CD14-positive monocyte (primary cell): ENCODE data around the gene SLC25A51. TPM values are rescaled to one million over a fixed set of nuclear protein-coding genes. Genes with fewer than 3 reads are reported as not detected.

Experiments used
- DNase-seq, 3 donors: peaks; one replicate each; pipeline ENCODE4 v3.0.0-alpha.2; 2011 to 2022
- H2AFZ ChIP-seq: 2 replicates; pipeline ENCODE4 v1.6.0; 2012; ENCODE audit warnings: mild to moderate bottlenecking, low read depth, low read length, inconsistent platforms; ENCODE audit not compliant: insufficient read depth, poor library complexity, severe bottlenecking
- H3K27ac ChIP-seq, 2 donors: 1 replicate in 1 of 2; 2 replicates in 1 of 2; pipeline ENCODE4 v1.5.1; 2012 to 2013; ENCODE audit warnings: low read length in 2 of 2, control low read depth in 1 of 2, inconsistent platforms in 1 of 2, low read depth in 1 of 2, mild to moderate bottlenecking in 1 of 2
- H3K27me3 ChIP-seq, 2 donors: one replicate each; pipeline versions ENCODE4 v1.6.0 to v1.6.1; 2011 to 2013; ENCODE audit warnings: low read length in 2 of 2; ENCODE audit not compliant: control insufficient read depth in 2 of 2, insufficient read depth in 2 of 2
- H3K36me3 ChIP-seq, 2 donors: replicated peaks in 1 of 2; 1 replicate in 1 of 2; 2 replicates in 1 of 2; pipeline versions ENCODE4 v1.5.1 to v1.6.1; 2012 to 2013; ENCODE audit warnings: low read length in 2 of 2, control low read depth in 1 of 2, inconsistent platforms in 1 of 2, mild to moderate bottlenecking in 1 of 2; ENCODE audit not compliant: insufficient read depth in 2 of 2, control insufficient read depth in 1 of 2
- H3K4me1 ChIP-seq, 2 donors: 1 replicate in 1 of 2; 2 replicates in 1 of 2; pipeline versions ENCODE4 v1.5.1 to v1.6.1; 2012 to 2013; ENCODE audit warnings: low read length in 2 of 2, control low read depth in 1 of 2, inconsistent platforms in 1 of 2, mild to moderate bottlenecking in 1 of 2, moderate library complexity in 1 of 2; ENCODE audit not compliant: insufficient read depth in 2 of 2, control insufficient read depth in 1 of 2
- H3K4me2 ChIP-seq: replicated peaks from 2 replicates; pipeline ENCODE3; 2012; ENCODE audit warnings: low read length, moderate library complexity, mild to moderate bottlenecking; ENCODE audit not compliant: poor library complexity, severe bottlenecking; ENCODE audit errors: extremely low read depth
- H3K4me3 ChIP-seq, 3 experiments: fragments of 200-600 bp in 1 of 3; sonication (generic) in 1 of 3; replicated peaks in 1 of 3; 1 replicate in 2 of 3; 2 replicates in 1 of 3; pipeline ENCODE4 v1.5.1; 2011 to 2013; ENCODE audit warnings: low read length in 3 of 3, mild to moderate bottlenecking in 3 of 3, control low read depth in 2 of 3, low read depth in 2 of 3, inconsistent platforms in 1 of 3, moderate library complexity in 1 of 3
- H3K79me2 ChIP-seq: 2 replicates; pipeline ENCODE4 v1.6.0; 2012; ENCODE audit warnings: mild to moderate bottlenecking, control low read depth, inconsistent platforms, low read length, moderate library complexity; ENCODE audit not compliant: insufficient read depth
- H3K9ac ChIP-seq: 2 replicates; pipeline ENCODE4 v1.6.0; 2017; ENCODE audit warnings: low read length, mild to moderate bottlenecking; ENCODE audit not compliant: insufficient read depth, poor library complexity, severe bottlenecking
- H3K9me3 ChIP-seq, 2 donors: replicated peaks in 1 of 2; 1 replicate in 1 of 2; 2 replicates in 1 of 2; pipeline versions ENCODE4 v1.5.1 to v1.6.1; 2012 to 2013; ENCODE audit warnings: low read length in 2 of 2, control low read depth in 1 of 2; ENCODE audit not compliant: control insufficient read depth in 1 of 2, insufficient read depth in 1 of 2
- H4K20me1 ChIP-seq: 2 replicates; pipeline ENCODE4 v1.6.0; 2012; ENCODE audit warnings: mild to moderate bottlenecking, low read length, control low read depth, moderate library complexity; ENCODE audit not compliant: insufficient read depth
- H3K27ac Mint-ChIP-seq, 7 donors: one replicate each; pipeline ENCODE4 v1.8.0; 2020; ENCODE audit warnings: mild to moderate bottlenecking in 7 of 7, mixed read lengths in 7 of 7, moderate library complexity in 6 of 7, inconsistent platforms in 2 of 7
- H3K27me3 Mint-ChIP-seq, 3 donors: one replicate each; pipeline ENCODE4 v1.8.0; 2021 to 2022; ENCODE audit warnings: low read depth in 3 of 3, mild to moderate bottlenecking in 3 of 3, mixed read lengths in 3 of 3, moderate library complexity in 3 of 3, inconsistent platforms in 1 of 3
- H3K36me3 Mint-ChIP-seq, 2 donors: one replicate each; pipeline ENCODE4 v1.8.0; 2020; ENCODE audit warnings: mixed read lengths in 2 of 2, inconsistent platforms in 1 of 2, mild to moderate bottlenecking in 1 of 2
- H3K4me1 Mint-ChIP-seq: one replicate; pipeline ENCODE4 v1.8.0; 2020; ENCODE audit warnings: mild to moderate bottlenecking, mixed read lengths
- H3K4me3 Mint-ChIP-seq, 2 donors: one replicate each; pipeline ENCODE4 v1.8.0; 2020; ENCODE audit warnings: mild to moderate bottlenecking in 2 of 2, mixed read lengths in 2 of 2, moderate library complexity in 1 of 2
- H3K9me3 Mint-ChIP-seq, 7 donors: one replicate each; pipeline ENCODE4 v1.8.0; 2020 to 2022; ENCODE audit warnings: mixed read lengths in 7 of 7, mild to moderate bottlenecking in 6 of 7, moderate library complexity in 6 of 7, inconsistent platforms in 2 of 7
- WGBS: methylation state at CpG from one replicate; pipeline ENCODE4 v1.1.5; 2013; ENCODE audit warnings: missing lambda C conversion rate; ENCODE audit not compliant: insufficient coverage; 5-methylcytosine and 5-hydroxymethylcytosine counted together
- intact Hi-C, 2 donors: fragments of 100-400 bp; cut with micrococcal nuclease; formaldehyde crosslinking; loops; one replicate each; pipeline versions ENCODE4 v1.15.0 to v1.15.1; 2023
- polyA plus RNA-seq, 3 donors: library from polyadenylated mRNA; depleted of rRNA in 1 of 3; unstranded in 2 of 3; stranded (reverse) in 1 of 3; fragments of 300-500 nt in 2 of 3; fragments of >200 nt in 1 of 3; fragmentation: Illumina TruSeq in 2 of 3; gene quantifications; 1 replicate in 2 of 3; 2 replicates in 1 of 3; pipeline ENCODE4 v1.2.3, GENCODE V29; 2012 to 2021
- TF ChIP-seq, protein P1 (sequence below): fragments of 200-600 bp; IDR thresholded peaks from one replicate; pipeline ENCODE4 v1.8.0; 2022; ENCODE audit warnings: antibody characterized with exemption, mild to moderate bottlenecking

SLC25A51 gene
- polyA plus RNA-seq, 3 donors: 5.9 to 12.4 (median 8.9) TPM

DNA sequence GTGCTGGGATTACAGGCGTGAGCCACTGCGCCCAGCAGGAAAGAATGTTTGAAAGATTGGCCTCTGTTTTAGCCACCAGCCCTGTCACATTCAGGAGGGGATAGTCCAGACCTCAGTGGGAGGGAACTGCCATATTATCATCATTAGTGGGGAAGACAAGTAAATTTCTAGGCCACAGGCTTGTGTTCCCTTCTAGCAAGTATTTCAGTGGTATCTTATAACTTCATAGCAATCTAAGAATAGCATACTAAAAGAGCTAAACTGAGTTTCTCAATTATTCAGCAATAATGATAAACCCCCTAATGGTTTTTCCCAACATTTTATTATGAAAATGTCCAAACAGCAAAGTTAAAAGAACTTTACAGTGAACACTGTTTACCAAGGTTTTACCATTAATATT, 30.0 kb downstream of the SLC25A51 start:
- no CpG with 5 or more reads among the region's 2 CpGs for WGBS
- H3K9ac ChIP-seq: no peak overlapping the region
- H3K27ac Mint-ChIP-seq: peak overlapping the region in 1 of 7 donors; percentile 11
- no peak overlapping the region for H2AFZ ChIP-seq
- peaks cover 0 to 8% (median 5%) of the 10 kb centered on the region in 7 donors for H3K9me3 Mint-ChIP-seq
- H3K27me3 ChIP-seq: no peaks in the 10 kb centered on the region
- H3K36me3 Mint-ChIP-seq: peaks cover 6 to 11% of the 10 kb centered on the region in 2 donors
- no peaks in the 10 kb centered on the region for H3K79me2 ChIP-seq
- intact Hi-C loops: no loop called here
- H3K9me3 ChIP-seq: peaks cover 4 to 5% of the 10 kb centered on the region in 2 donors
- DNase-seq: no peak
- H3K27me3 Mint-ChIP-seq: peaks cover 0 to 2% (median 0%) of the 10 kb centered on the region in 3 donors
- H4K20me1 ChIP-seq: no peaks in the 10 kb centered on the region
- no peaks in the 10 kb centered on the region for H3K4me1 ChIP-seq
- H3K4me3 ChIP-seq: no peak overlapping the region
- no peak overlapping the region for H3K4me3 Mint-ChIP-seq
- peaks cover 1 to 21% of the 10 kb centered on the region in 2 donors for H3K36me3 ChIP-seq
- H3K27ac ChIP-seq: no peak overlapping the region
- no peaks in the 10 kb centered on the region for H3K4me1 Mint-ChIP-seq
- H3K4me2 ChIP-seq: no peak overlapping the region
- TF ChIP-seq, protein P1, sequence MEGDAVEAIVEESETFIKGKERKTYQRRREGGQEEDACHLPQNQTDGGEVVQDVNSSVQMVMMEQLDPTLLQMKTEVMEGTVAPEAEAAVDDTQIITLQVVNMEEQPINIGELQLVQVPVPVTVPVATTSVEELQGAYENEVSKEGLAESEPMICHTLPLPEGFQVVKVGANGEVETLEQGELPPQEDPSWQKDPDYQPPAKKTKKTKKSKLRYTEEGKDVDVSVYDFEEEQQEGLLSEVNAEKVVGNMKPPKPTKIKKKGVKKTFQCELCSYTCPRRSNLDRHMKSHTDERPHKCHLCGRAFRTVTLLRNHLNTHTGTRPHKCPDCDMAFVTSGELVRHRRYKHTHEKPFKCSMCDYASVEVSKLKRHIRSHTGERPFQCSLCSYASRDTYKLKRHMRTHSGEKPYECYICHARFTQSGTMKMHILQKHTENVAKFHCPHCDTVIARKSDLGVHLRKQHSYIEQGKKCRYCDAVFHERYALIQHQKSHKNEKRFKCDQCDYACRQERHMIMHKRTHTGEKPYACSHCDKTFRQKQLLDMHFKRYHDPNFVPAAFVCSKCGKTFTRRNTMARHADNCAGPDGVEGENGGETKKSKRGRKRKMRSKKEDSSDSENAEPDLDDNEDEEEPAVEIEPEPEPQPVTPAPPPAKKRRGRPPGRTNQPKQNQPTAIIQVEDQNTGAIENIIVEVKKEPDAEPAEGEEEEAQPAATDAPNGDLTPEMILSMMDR: no peak

DNA sequence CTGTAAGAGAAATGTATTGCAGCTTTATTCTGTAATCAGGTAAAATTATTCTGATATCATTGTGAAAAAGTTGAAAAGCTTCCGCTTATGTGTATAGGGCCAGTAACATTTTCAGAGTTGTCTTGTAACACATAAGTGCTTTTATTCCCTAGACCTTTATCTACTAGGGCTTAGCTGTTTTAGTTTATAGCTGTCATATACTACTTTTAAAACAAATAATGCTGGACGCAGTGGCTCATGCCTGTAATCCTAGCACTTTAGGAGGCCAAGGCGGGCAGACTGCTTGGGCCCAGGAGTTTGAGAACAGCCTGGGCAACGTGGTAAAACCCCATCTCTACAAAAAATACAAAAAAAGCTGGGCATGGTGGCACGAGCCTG, 33.1 kb downstream of the SLC25A51 start:
- H3K4me3 ChIP-seq: no peak overlapping the region
- H3K36me3 Mint-ChIP-seq: peaks cover 11 to 14% of the 10 kb centered on the region in 2 donors
- H3K36me3 ChIP-seq: peaks cover 0 to 7% of the 10 kb centered on the region in 2 donors
- TF ChIP-seq, protein P1: no peak
- no peak overlapping the region for H3K27ac ChIP-seq
- H3K4me1 Mint-ChIP-seq: no peaks in the 10 kb centered on the region
- H4K20me1 ChIP-seq: no peaks in the 10 kb centered on the region
- no peak overlapping the region for H3K4me3 Mint-ChIP-seq
- H3K9me3 Mint-ChIP-seq: no peaks in the 10 kb centered on the region
- intact Hi-C loops: no loop called here
- H3K9ac ChIP-seq: no peak overlapping the region
- H3K27ac Mint-ChIP-seq: no peak overlapping the region
- H3K4me1 ChIP-seq: no peaks in the 10 kb centered on the region
- WGBS: no CpG with 5 or more reads among the region's 5 CpGs
- H3K9me3 ChIP-seq: no peaks in the 10 kb centered on the region
- no peak overlapping the region for H3K4me2 ChIP-seq
- no peak overlapping the region for H2AFZ ChIP-seq
- no peaks in the 10 kb centered on the region for H3K27me3 ChIP-seq
- H3K27me3 Mint-ChIP-seq: no peaks in the 10 kb centered on the region
- H3K79me2 ChIP-seq: no peaks in the 10 kb centered on the region
- no peak for DNase-seq
